Activated CD8-positive, alpha-beta memory T cell treated with anti-CD3 and anti-CD28 coated beads for 48 hours (primary cell): ENCODE measurements around the gene SLC11A2.
"Not testable (repeated sequence)": the region's sequence is repeated elsewhere in the genome, so short reads cannot be mapped to it uniquely, and the experiment has no call there.

Experiments used
- DNase-seq, 3 experiments: peaks; one replicate each; pipeline ENCODE4 v3.0.0-alpha.2; 2020; ENCODE audit warnings: low read depth in 2 of 3, low spot score in 2 of 3

SLC11A2 gene

DNA sequence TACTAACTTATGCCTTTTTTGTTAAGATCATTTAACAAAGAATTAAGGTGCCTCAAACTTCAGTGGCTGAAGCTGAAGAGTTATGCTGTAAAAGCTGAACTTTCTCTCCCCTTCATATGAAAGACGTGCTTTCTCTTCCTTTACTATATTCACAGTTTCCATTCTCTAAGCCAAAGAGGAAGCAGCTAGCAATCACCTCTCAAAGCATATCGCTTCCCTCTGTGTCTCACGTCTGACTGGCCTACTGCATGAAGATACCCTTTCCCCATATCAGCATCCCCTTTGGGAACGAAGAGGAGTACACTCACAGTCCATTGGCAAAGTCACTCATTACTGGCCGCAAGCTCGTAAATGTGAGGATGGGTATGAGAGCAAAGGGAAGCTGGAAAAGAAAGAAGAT lies 34.9 kb downstream of the SLC11A2 start:
- no peak for DNase-seq

DNA sequence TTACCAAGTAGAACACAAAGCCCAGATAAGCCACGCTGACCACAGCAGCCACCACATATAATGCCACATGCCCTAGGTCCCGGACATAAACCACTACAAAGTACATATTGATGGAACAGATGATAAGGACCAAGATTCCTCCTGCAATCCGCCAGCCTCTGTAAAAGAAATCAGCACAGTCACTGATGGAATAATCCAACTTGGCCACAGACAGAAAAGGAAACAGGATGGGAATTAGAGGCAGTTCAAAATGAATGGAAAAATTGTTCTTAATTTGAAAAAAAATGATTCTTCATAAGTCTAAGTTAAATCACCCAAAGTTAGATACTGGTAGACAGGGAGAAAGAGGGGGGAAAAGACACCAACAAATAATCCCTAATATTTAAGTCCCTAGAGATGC lies 35.4 kb downstream of the SLC11A2 start:
- no peak for DNase-seq

DNA sequence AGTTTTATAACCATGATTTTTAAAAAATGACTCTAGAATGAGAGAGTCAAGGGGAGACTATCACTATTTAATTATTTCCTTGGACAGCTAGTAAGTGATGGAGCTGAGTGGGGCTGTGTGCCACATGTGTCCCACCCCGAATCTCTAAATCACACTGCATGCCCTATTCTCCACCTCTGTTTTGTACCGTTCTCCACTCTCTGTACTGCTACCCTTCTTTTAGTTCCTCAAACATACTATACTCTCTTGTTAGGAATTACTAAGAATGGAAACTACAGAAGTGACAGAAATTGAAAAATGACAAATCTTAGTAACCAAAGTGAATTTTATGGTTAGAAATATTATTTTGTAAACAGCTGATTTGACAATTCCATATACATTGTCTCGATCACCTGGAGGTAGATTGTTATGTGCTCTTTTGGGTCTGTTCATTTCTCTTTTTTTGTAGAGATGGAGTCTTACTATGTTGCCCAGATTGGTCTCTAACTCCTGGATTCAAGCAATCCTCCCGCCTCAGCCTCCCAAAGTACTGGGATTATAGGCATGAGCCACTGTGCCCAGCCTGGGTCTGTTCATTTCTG lies 35.9 kb downstream of the SLC11A2 start:
- DNase-seq: no peak

DNA sequence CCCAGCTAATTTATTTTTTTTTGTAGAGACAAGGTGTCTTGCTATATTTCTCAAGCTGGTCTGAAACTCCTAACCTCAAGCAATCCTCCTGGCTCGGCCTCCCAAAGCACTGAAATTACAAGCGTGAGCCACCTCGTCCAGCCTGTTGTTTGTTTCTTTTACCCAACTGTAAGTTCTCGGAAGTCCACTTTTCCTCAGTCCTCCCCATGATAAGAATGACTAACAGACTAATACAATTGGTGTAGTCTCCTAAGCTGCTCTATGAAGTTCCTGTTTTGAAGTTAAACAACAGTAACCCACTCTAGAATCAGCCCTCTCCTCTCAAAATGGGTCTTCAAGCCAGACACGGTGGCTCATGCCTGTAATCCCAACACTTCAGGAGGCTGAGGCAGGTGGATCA lies 37.3 kb downstream of the SLC11A2 start:
- no peak for DNase-seq

- no peak for DNase-seq
These were observed 38.1 kb downstream of the SLC11A2 start for GRCh38 chr12:50988051-50988450.

DNA sequence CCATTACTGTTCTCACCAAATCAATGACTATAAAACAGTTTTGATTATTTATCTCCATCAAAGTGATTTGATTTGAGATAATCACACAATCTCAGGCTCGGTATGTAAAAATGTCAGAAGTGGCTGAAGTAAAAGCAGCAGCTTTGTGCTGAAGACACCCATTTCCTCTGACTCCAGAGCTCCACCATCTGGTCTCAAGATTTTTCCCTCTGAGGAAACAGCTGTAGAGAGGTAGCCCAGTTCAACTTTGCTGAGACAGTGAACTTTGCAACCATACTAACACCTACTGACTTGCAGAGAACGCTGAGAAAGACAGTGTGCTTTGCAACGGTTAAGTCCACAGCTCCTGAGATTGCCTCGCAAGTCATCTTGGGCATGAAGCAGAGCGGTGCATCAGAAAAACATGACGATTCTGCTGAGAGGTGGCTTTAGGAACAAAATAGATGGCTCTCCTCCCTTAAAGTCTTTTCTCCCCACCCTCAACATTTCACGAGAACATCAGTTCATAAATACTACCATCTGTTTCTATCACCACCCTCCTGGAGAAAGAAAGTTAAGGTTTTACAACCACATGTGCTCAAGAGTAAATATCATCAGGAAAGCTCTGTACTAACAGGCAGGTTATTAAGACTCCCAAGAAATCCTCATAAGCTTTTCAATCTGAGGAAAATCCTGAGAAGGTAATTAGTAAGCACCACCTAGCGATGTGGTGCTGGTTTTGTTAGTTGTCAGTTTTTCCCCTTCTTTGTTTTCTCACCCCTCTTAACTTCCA lies 39.0 kb downstream of the SLC11A2 start:
- no peak for DNase-seq

DNA sequence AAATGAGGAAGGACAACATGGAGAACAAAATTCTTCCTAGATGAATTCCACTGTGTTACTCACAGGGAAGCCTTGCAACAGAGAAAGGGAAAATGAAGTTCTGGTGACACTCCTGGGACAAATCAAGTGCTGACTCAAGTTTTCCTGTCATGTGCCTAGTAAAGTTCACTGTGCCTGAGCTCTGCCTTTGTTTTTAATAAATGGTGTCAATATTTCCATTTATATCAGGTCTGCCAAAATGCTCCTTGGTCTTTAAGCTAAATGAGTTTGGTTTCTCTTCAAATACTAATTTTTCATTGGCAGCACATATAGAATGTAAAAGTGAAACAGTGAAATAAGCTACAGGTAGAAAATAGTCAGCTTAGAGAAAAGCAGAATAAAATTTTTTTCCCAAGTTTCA lies 40.9 kb downstream of the SLC11A2 start:
- no peak for DNase-seq

DNA sequence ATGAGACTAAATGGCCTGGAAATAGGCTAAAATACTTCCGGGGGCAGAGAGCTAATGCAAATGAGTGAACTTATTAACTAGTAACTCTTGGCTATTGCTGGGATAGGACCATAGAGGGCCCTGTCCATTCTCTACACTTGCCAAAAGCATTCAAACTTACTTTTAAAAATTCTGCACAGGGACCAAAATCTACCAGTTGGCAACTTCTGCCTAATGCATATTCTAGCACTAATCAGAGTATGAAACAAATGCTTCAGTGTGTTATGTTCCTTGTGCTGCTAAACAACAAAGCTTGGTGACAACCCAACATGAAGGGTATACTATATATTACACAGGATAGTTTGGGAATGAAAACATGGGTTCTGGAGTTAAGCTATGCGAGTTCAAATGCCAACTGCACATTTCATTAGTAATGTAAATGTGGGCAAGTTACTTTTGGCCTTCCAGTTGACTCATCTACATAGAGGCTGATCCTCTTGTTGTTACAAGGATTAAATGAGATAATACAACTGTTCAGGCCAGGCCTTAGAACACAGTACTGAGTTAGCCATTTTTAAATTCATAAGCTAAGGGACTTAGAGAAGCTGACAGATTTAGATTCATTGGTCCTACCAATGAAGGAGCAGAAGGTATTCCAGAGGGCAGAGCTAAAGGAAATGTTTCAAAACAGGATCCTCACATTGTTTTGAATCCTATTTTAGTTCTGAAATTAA lies 41.4 kb downstream of the SLC11A2 start:
- DNase-seq: no peak

DNA sequence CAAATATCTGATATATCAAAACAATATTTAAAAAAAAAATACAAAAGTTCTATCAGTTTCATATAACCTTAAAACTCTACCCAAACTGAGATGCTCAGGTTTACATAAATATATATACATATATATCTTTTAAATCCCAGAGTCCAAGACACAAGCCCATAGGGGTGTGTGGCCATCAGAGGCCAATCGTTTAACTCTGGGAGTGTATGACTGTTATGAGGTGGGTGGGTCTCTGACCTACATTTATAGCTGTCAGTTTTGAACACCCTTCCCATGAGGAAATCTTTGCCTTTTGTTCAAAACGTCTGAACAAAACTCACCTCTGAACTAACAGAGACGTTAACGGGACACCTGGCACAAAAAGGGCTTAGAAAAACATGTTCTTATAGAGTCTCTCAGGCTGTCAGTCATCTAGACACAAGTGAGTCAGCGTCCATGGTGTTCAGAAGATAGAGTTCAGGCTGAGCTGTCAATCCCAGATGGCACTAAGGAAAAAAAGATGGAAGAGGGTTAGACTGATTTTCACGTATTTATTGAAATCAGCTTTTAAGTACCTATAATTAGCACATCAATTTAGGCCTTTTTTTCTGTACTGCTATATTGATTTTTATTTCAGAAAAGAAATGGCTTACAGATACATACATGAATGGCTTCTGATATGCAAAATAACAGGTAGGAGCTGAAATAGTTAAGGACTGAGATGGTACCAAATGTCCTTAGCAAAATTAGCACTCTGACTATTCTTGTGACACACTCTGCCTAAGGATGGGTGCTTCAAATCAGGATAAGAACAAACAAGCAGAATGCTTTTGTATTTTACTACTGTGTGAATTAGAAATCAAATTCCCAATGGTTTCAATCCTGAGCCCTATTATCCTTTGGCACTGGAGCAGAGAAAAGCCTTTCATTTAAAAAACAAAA lies 44.6 kb downstream of the SLC11A2 start:
- DNase-seq: no peak

DNA sequence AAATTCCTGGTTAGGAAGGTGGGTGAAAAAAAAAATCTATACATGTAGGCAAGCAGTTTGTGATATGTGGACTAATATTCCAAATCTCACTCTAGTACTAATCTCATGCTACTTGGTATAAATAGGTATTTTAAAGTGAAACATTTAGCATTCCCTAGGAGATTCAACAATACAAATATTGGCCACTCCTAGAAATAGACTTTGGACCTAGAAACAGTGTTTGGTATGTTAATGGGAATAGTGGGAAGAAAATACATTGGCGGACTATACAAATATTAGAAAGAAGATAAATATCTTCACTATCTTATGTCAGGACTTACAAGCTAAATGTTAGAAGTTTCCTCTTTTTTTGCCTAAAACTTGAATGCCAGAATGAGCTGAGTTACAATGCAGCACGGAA lies 45.6 kb downstream of the SLC11A2 start:
- no peak for DNase-seq

DNA sequence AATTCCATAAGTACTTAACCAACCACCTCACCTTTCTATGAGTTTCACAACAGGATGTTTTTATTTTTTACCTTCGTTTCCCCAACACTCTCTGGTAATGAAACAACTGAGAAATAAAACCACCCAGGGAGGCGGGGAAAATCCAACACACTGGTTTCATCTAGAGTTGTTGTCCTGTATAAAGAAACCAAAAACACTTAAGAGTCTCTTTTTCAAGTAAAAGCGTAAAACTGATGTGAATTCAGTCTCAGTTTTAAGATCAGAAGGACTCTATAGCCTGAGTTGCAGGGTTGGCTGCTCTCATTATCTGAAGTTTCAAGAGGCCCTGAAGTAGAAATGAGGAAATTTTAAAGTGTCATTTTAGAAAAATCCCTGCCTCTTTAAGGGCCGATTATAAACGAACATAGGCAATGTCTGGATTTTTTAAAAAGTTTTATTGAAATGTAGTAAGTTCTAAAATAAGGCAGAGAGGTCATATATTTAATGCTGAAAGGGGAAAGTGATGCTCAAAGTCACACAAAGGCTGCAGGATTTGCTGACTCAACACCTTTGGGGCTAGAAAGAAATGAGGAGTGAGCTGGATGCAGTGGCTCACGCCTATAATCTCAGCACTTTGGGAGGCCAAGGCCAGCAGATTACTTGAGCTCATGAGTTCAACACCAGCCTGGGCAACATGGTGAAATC lies 46.7 kb downstream of the SLC11A2 start:
- no peak for DNase-seq

- DNase-seq: no peak
These were observed 54.2 kb downstream of the SLC11A2 start for GRCh38 chr12:50971946-50972345.

DNA sequence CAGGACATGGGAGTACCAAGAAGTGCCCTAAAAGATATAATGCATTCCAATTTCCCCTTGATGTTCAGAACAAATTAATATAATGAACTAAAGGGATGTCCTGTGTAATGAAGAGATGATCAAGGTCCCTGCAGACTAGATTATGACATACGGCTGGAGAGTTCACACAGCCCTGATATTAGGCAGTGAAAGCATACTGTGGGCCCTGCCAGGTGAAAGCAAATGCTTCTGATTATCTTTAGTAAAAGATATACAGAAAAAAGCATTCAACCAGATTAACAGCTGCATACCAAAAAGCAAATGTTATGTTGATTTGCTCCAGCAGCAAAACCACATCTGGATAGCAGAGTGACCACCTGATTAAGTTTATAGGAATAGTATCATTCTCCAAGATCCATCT lies 61.8 kb downstream of the SLC11A2 start:
- no peak for DNase-seq

- no peak for DNase-seq
These were observed 64.5 kb downstream of the SLC11A2 start for GRCh38 chr12:50961708-50962107.

- no peak for DNase-seq
These were observed 66.1 kb downstream of the SLC11A2 start for GRCh38 chr12:50960130-50960529.

- no peak for DNase-seq
These were observed 70.5 kb downstream of the SLC11A2 start for GRCh38 chr12:50955697-50956096.

DNA sequence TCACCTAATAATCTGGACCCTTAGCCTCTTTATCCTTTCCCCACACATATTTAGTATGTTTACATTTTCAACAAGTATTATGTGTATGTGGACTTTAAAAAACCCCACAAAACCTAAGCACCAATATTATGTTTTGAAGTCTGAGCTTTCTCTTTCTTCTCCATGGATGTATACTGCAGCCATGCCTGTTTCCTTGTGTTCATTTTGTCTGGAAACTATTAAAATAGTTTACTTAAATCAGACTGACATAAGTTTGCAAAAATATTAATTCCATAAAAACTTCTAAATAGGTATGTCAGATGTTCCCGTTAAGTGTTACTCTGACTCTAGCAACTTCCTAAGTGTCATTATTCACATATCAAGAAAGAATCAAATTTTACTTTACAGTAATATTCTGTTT lies 70.9 kb downstream of the SLC11A2 start:
- no peak for DNase-seq

DNA sequence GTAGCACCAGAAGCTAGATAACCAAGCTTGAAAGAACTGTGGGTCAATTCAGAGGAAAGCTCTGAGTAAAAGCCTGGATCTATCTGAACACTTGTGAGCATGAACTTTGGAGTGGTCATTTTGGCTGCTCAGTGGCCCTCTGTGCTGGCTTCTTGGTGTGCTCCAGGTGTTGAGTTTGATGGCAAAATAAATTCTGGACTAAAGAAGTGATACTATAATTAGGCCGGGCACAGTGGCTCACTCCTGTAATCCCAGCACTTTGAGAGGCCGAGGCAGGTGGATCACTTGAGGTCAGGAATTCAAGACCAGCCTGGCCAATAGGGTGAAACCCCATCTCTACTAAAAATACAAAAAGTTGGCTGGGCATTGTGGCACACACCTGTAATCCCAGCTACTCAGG lies 71.4 kb downstream of the SLC11A2 start:
- not testable (repeated sequence) for DNase-seq

DNA sequence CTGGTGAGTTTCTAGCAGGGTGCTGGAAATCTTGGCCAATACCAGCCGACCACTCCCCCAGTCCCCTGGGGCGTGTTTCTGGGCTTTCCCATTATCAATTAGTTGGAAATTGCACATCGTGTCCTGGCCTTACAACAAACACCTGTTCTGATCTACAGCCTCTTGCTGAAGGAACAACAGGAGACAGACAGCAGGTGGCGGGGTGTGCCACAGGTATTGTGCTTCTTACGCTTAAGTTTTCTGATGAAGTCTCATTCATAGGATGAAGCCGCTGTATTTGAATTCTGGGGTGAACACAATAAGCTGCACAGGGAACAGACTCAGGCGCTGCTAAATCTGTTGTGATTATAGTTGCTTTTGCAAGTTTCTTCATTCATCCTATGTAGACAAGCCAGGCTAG lies 73.1 kb downstream of the SLC11A2 start:
- DNase-seq: no peak

DNA sequence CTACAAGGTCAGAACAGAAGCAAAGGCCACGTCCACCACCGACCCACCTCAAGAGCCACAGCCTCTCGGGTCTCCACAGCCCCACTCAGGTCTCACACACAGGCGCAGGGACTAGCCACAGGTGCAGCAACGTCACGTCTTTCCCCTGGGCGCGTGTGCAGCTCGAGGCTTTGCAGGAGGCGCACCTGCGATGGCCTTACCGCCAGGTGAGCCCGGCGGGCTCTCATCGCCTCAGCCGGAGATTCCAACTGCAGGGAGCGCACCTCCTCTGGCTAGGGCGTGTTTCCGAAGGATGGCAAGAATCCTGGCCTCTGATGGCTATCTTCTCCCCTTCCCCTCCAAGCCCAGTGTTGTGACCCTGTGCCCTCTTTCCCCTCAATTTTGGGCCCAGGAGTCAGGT lies 73.7 kb downstream of the SLC11A2 start, which contains the start of gene HIGD1C:
Gene HIGD1C (plus strand): TSS at position 35 of the 400 bp plus-strand sequence. CDS start 1,455 bp downstream, outside the sequence.
- DNase-seq: no peak

- DNase-seq: no peak
These were observed 75.1 kb downstream of the SLC11A2 start for GRCh38 chr12:50951112-50951511.
